HepG2 (cell line): ENCODE data around the gene KLHL35. TPM values are rescaled to one million over a fixed set of nuclear protein-coding genes. Genes with fewer than 3 reads are reported as not detected.
A peak's percentile ranks its signal among the peaks of the same experiment; 100 is the strongest.

Experiments
- ATAC-seq: fragments of 200-7000 bp; cut with Tn5 transposase; 3 replicates; pipeline ENCODE4 v1.9.1; 2020; ENCODE audit warnings: mild to moderate bottlenecking, moderate library complexity
- BruUV-seq: library from RNA; stranded (reverse); fragments of 400-500 nt; replicated peaks from 2 replicates; lab custom pipeline; 2021; lab: Mats Ljungman, UMichigan
- CTCF ChIA-PET: fragments of 300-600 bp; formaldehyde crosslinking; extraction: SDS; loops from one replicate; lab custom pipeline; 2021; ENCODE audit warnings: low total read pairs, inconsistent platforms, low intra/inter-chr PET ratio; lab: Yijun Ruan, JAX
- POLR2A ChIA-PET: fragments of 350-600 bp; sonication (Branson Sonifier 250); formaldehyde crosslinking; loops from one replicate; lab custom pipeline; 2020; ENCODE audit warnings: antibody characterized with exemption, inconsistent platforms; lab: Yijun Ruan, JAX
- DNase-seq: peaks from one replicate; pipeline ENCODE4 v3.0.0-alpha.2; 2015; ENCODE audit warnings: low spot score
- FAIRE-seq: peaks from 3 replicates; lab custom pipeline; 2011; peaks lifted over from hg19 to GRCh38; lab: Jason Lieb, UNC
- H2AFZ ChIP-seq: one replicate; pipeline ENCODE4 v1.6.1; 2011; ENCODE audit warnings: low read length, inconsistent platforms
- H3K27ac ChIP-seq: fragments of 300-600 bp; 3 replicates; pipeline ENCODE4 v1.8.0; 2011; ENCODE audit warnings: mixed run types, mild to moderate bottlenecking, mixed read lengths, low read length, inconsistent platforms; ENCODE audit not compliant: insufficient read depth; ENCODE audit errors: extremely low read length
- H3K27me3 ChIP-seq, 2 experiments: fragments of 200-600 bp in 1 of 2; 2 replicates in 1 of 2; 3 replicates in 1 of 2; pipeline versions ENCODE4 v1.6.0 to v1.8.0; 2011; ENCODE audit warnings: low read length in 2 of 2, mild to moderate bottlenecking in 2 of 2, moderate library complexity in 2 of 2, inconsistent platforms in 1 of 2; ENCODE audit not compliant: insufficient read depth in 2 of 2, control insufficient read depth in 1 of 2
- H3K36me3 ChIP-seq, 2 experiments: fragments of 200-600 bp in 1 of 2; replicated peaks in 1 of 2; 2 replicates in 1 of 2; 3 replicates in 1 of 2; pipeline versions ENCODE4 v1.5.1 to v1.8.0; 2011; ENCODE audit warnings: low read length in 2 of 2, inconsistent platforms in 1 of 2; ENCODE audit not compliant: insufficient read depth in 2 of 2, control insufficient read depth in 1 of 2
- H3K4me1 ChIP-seq: 2 replicates; pipeline ENCODE4 v1.5.1; 2012; ENCODE audit warnings: low read length, inconsistent platforms; ENCODE audit not compliant: insufficient read depth
- H3K4me2 ChIP-seq: 2 replicates; pipeline ENCODE4 v1.6.0; 2011; ENCODE audit warnings: low read depth, low read length, inconsistent platforms
- H3K4me3 ChIP-seq, 3 experiments: fragments of 200-600 bp in 1 of 3; sonication (generic), shearing (Covaris generic) in 1 of 3; replicated peaks in 1 of 3; 2 replicates each; pipeline ENCODE4 v1.5.1; 2011 to 2016; ENCODE audit warnings: low read length in 3 of 3, inconsistent platforms in 2 of 3, low read depth in 2 of 3, mild to moderate bottlenecking in 2 of 3, control low read depth in 1 of 3, mixed read lengths in 1 of 3; ENCODE audit not compliant: insufficient read depth in 1 of 3
- H3K79me2 ChIP-seq: one replicate; pipeline ENCODE4 v1.6.1; 2011; ENCODE audit warnings: low read length, inconsistent platforms; ENCODE audit not compliant: insufficient read depth
- H3K9ac ChIP-seq: 2 replicates; pipeline ENCODE4 v1.6.0; 2011; ENCODE audit warnings: mild to moderate bottlenecking, low read depth, low read length, inconsistent platforms; ENCODE audit not compliant: insufficient read depth
- H3K9me3 ChIP-seq: 2 replicates; pipeline ENCODE4 v1.5.1; 2012; ENCODE audit warnings: mild to moderate bottlenecking, low read length
- H4K20me1 ChIP-seq: 2 replicates; pipeline ENCODE4 v1.6.0; 2011; ENCODE audit warnings: inconsistent platforms, mild to moderate bottlenecking, low read length, moderate library complexity; ENCODE audit not compliant: insufficient read depth
- MED1 ChIP-seq: sonication (generic); formaldehyde crosslinking; IDR thresholded peaks from 2 replicates; pipeline ENCODE4 v1.4.0; 2020; ENCODE audit warnings: missing genetic modification reagents
- NAIF1 ChIP-seq: sonication (generic); formaldehyde crosslinking; IDR thresholded peaks from 2 replicates; pipeline ENCODE4 v1.5.0; 2020; ENCODE audit warnings: mild to moderate bottlenecking, missing genetic modification reagents, borderline replicate concordance
- NR2F6 ChIP-seq, 2 experiments: IDR thresholded peaks; 2 replicates each; pipeline ENCODE4 v1.6.1; 2016; ENCODE audit warnings: antibody characterized with exemption in 1 of 2, mild to moderate bottlenecking in 1 of 2
- PHF21A ChIP-seq: sonication (generic); formaldehyde crosslinking; IDR thresholded peaks from 2 replicates; pipeline ENCODE4 v1.5.0; 2020; ENCODE audit warnings: mild to moderate bottlenecking, missing genetic modification reagents
- POLR2AphosphoS5 ChIP-seq: IDR thresholded peaks from 2 replicates; pipeline ENCODE4 v1.6.1; 2012; ENCODE audit warnings: low read depth, low read length
- RAD51 ChIP-seq: fragments of 450-650 bp; IDR thresholded peaks from 2 replicates; pipeline ENCODE4 v1.6.1; 2016; ENCODE audit warnings: borderline replicate concordance
- RARG ChIP-seq: sonication (generic); formaldehyde crosslinking; IDR thresholded peaks from 2 replicates; pipeline ENCODE4 v1.4.0; 2020; ENCODE audit warnings: low read depth, mild to moderate bottlenecking, missing genetic modification reagents
- SOX6 ChIP-seq, 2 experiments: fragments of 450-650 bp in 1 of 2; sonication (generic) in 1 of 2; formaldehyde crosslinking in 1 of 2; IDR thresholded peaks; 2 replicates each; pipeline versions ENCODE4 v1.4.0 to v1.6.1; 2017 to 2020; ENCODE audit warnings: antibody characterized with exemption in 1 of 2, mild to moderate bottlenecking in 1 of 2, missing genetic modification reagents in 1 of 2
- TBP ChIP-seq: sonication (generic); formaldehyde crosslinking; IDR thresholded peaks from 2 replicates; pipeline ENCODE4 v1.5.0; 2020; ENCODE audit warnings: missing genetic modification reagents
- ZBTB8A ChIP-seq: sonication (generic); formaldehyde crosslinking; IDR thresholded peaks from 2 replicates; pipeline ENCODE4 v1.4.0; 2020; ENCODE audit warnings: mild to moderate bottlenecking, low read depth, missing genetic modification reagents, borderline replicate concordance
- ZNF335 ChIP-seq: sonication (generic); formaldehyde crosslinking; IDR thresholded peaks from 2 replicates; pipeline ENCODE4 v1.4.0; 2020; ENCODE audit warnings: missing genetic modification reagents
- ZNF337 ChIP-seq: sonication (generic); formaldehyde crosslinking; IDR thresholded peaks from 2 replicates; pipeline ENCODE4 v1.5.1; 2020; ENCODE audit warnings: missing genetic modification reagents, low read depth, mild to moderate bottlenecking, borderline replicate concordance
- WGBS: methylation state at CpG from one replicate; pipeline ENCODE4 v1.1.6; 2017; ENCODE audit warnings: low lambda C conversion rate; 5-methylcytosine and 5-hydroxymethylcytosine counted together
- in situ Hi-C: cut with HindIII; loops from 2 replicates; pipeline ENCODE4 v1.10.0; 2017; ENCODE audit warnings: low pct_unique_long_range_greater_than_20kb; ENCODE audit not compliant: extremely low pct_ligation_motif_present
- intact Hi-C: fragments of 100-400 bp; cut with micrococcal nuclease; formaldehyde crosslinking; loops from one replicate; pipeline ENCODE4 v1.10.0; 2022; ENCODE audit not compliant: unreplicated experiment
- polyA plus RNA-seq, 8 experiments: library from polyadenylated mRNA; depleted of rRNA in 3 of 8; stranded (reverse) in 7 of 8; unstranded in 1 of 8; fragments of >200 nt; fragmentation: Illumina TruSeq in 4 of 8; extraction: Trizol in 4 of 8; gene quantifications; 2 replicates each; pipeline versions ENCODE4 v1.2.1 to v1.2.3, GENCODE V29; 2011 to 2016; ENCODE audit warnings: low read depth in 4 of 8, missing spikeins in 1 of 8, mixed read lengths in 1 of 8; ENCODE audit not compliant: insufficient read depth in 1 of 8
- total RNA-seq, 5 experiments: library from RNA; depleted of rRNA; stranded (reverse); fragments of >200 nt; fragmentation: Illumina TruSeq; extraction: Trizol; gene quantifications; 2 replicates each; pipeline ENCODE4 v1.2.3, GENCODE V29; 2016; ENCODE audit warnings: low read depth in 1 of 5
- TF ChIP-seq, protein P1 (sequence below): sonication (generic); formaldehyde crosslinking; IDR thresholded peaks from 2 replicates; pipeline ENCODE4 v1.4.0; 2020; ENCODE audit warnings: mild to moderate bottlenecking, missing genetic modification reagents
- TF ChIP-seq, protein P2 (sequence below): sonication (generic); formaldehyde crosslinking; IDR thresholded peaks from 2 replicates; pipeline ENCODE4 v1.4.0; 2020; ENCODE audit warnings: missing genetic modification reagents, borderline replicate concordance
- TF ChIP-seq, protein P3 (sequence below): sonication (generic); formaldehyde crosslinking; IDR thresholded peaks from 2 replicates; pipeline ENCODE4 v1.4.0; 2020; ENCODE audit warnings: missing genetic modification reagents

The KLHL35 gene
- total and polyA plus RNA-seq, 2 of the 13 experiments (the other 11 are each of a cell fraction or from before 2014, with no cell fraction given), result not detected

DNA sequence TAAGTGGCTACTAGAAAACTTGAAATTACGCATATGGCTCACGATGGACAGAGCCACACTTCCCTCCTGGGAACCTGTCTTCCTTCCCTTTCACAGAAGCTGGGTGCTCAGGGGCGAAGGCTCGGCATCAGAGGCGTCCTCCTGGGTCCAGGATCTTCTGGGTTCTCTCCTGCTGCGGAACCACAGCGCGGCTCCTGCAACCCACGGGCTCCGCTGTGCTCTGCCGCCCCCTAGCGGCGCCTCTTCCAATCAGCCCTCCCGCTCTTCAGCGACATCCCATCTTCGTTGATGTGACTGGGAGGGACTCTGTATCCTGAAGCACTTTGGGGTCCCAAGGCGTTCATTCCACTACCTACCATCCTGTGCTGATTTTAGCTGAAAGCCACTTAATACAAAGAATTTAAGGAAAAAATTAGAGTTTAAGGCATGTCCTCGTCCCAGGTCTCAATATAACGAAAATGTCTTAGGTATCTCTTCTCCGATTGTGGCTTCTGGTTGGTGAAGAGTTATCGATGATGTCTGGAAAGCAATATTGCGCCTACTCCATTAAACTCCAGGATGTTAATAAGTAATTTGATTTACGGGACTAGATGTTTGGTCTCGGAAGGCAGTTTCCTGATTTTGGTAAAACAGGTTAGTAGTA, 48.4 kb downstream of the KLHL35 start:
- peak; percentile 50 for DNase-seq
- Histone ChIP-seq H3K79me2 (no peaks in the 10 kb centered on the region), H3K4me3 (peak overlapping the region in 1 of 3 experiments; percentile 14; a peak in 1 of 6 replicates), H4K20me1 (no peaks in the 10 kb centered on the region), H3K27ac (no peak overlapping the region), H3K9ac (no peak overlapping the region), H3K4me2 (peak overlapping the region; percentile 54), H3K9me3 (no peaks in the 10 kb centered on the region), H3K27me3 (no peaks in the 10 kb centered on the region; a peak in 1 of 5 replicates), H2AFZ (no peak overlapping the region), H3K4me1 (peaks cover 57% of the 10 kb centered on the region), H3K36me3 (no peaks in the 10 kb centered on the region)
- FAIRE-seq, result no peak
- intact Hi-C loops (loop anchor here (1.0 to 5.0 kb wide), 2 partner anchors 42 to 56 kb away; no protein-coding TSS in a partner anchor), in situ Hi-C loops (loop anchor here (5.0 kb wide), 3 partner anchors 57 to 148 kb away; no protein-coding TSS in a partner anchor)
- 13% methylated on average over 24 of the region's 24 CpGs for WGBS
- ATAC-seq, result peak; percentile 78
- no TSS peak for BruUV-seq
- ChIA-PET POLR2A (no interaction called here), CTCF (interaction anchor here (0.8 to 3.7 kb wide), 6 partner anchors 8 to 104 kb away, joined by 3 to 37 read pairs (median 6); partner anchors contain the start of gene ARRB1)
- TF ChIP-seq RAD51 (no peak), NR2F6 (IDR thresholded peaks at IDR 0.05) (no peak), NR2F6 (CRISPR knock-in tag; IDR thresholded peaks at IDR 0.05) (peak; percentile 44; the same call in 1 of the 2 replicates), TBP (CRISPR knock-in tag) (no peak), PHF21A (CRISPR knock-in tag) (no peak), POLR2AphosphoS5 (no peak), SOX6 (IDR thresholded peaks at IDR 0.05) (no peak), SOX6 (CRISPR knock-in tag; IDR thresholded peaks at IDR 0.05) (peak; percentile 51; the same call in 1 of the 2 replicates), MED1 (CRISPR knock-in tag) (no peak), ZBTB8A (CRISPR knock-in tag) (no peak), RARG (no peak), ZNF335 (no peak), NAIF1 (CRISPR knock-in tag) (no peak), ZNF337 (no peak)
- TF ChIP-seq, protein P1, sequence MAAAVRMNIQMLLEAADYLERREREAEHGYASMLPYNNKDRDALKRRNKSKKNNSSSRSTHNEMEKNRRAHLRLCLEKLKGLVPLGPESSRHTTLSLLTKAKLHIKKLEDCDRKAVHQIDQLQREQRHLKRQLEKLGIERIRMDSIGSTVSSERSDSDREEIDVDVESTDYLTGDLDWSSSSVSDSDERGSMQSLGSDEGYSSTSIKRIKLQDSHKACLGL (CRISPR knock-in tag), result 0 out of 2 replicates have a peak, but pooled peaks have one; percentile 34
- TF ChIP-seq, protein P2, sequence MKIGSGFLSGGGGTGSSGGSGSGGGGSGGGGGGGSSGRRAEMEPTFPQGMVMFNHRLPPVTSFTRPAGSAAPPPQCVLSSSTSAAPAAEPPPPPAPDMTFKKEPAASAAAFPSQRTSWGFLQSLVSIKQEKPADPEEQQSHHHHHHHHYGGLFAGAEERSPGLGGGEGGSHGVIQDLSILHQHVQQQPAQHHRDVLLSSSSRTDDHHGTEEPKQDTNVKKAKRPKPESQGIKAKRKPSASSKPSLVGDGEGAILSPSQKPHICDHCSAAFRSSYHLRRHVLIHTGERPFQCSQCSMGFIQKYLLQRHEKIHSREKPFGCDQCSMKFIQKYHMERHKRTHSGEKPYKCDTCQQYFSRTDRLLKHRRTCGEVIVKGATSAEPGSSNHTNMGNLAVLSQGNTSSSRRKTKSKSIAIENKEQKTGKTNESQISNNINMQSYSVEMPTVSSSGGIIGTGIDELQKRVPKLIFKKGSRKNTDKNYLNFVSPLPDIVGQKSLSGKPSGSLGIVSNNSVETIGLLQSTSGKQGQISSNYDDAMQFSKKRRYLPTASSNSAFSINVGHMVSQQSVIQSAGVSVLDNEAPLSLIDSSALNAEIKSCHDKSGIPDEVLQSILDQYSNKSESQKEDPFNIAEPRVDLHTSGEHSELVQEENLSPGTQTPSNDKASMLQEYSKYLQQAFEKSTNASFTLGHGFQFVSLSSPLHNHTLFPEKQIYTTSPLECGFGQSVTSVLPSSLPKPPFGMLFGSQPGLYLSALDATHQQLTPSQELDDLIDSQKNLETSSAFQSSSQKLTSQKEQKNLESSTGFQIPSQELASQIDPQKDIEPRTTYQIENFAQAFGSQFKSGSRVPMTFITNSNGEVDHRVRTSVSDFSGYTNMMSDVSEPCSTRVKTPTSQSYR, result no peak
- TF ChIP-seq, protein P3, sequence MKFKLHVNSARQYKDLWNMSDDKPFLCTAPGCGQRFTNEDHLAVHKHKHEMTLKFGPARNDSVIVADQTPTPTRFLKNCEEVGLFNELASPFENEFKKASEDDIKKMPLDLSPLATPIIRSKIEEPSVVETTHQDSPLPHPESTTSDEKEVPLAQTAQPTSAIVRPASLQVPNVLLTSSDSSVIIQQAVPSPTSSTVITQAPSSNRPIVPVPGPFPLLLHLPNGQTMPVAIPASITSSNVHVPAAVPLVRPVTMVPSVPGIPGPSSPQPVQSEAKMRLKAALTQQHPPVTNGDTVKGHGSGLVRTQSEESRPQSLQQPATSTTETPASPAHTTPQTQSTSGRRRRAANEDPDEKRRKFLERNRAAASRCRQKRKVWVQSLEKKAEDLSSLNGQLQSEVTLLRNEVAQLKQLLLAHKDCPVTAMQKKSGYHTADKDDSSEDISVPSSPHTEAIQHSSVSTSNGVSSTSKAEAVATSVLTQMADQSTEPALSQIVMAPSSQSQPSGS (CRISPR knock-in tag), result no peak
